Neural progenitor cell (in vitro differentiated cells): Measurements from ENCODE around the gene MAOB. TPM values are rescaled to one million over a fixed set of nuclear protein-coding genes. Genes with fewer than 3 reads are reported as not detected.

Experiments
- DNase-seq: peaks from one replicate; pipeline ENCODE4 v3.0.0-alpha.2; 2016; ENCODE audit warnings: low spot score
- H2AFZ ChIP-seq: fragments of 200-600 bp; sonication (generic); replicated peaks from 2 replicates; pipeline ENCODE4 v1.6.1; 2016; ENCODE audit warnings: antibody characterized with exemption
- H3F3A ChIP-seq: fragments of 200-600 bp; sonication (generic); 2 replicates; pipeline ENCODE4 v1.6.1; 2016; ENCODE audit warnings: antibody characterized with exemption, low read depth
- H3K27ac ChIP-seq: fragments of 200-600 bp; sonication (generic); 2 replicates; pipeline ENCODE4 v1.5.1; 2016; ENCODE audit warnings: mild to moderate bottlenecking
- H3K27me3 ChIP-seq: fragments of 200-600 bp; sonication (generic); 2 replicates; pipeline ENCODE4 v1.6.1; 2016; ENCODE audit warnings: mild to moderate bottlenecking, moderate library complexity
- H3K36me3 ChIP-seq: fragments of 200-600 bp; sonication (generic); 2 replicates; pipeline ENCODE4 v1.5.1; 2016
- H3K4me1 ChIP-seq: fragments of 200-600 bp; sonication (generic); 2 replicates; pipeline ENCODE4 v1.6.1; 2016; ENCODE audit warnings: mixed run types
- H3K4me2 ChIP-seq: fragments of 200-600 bp; sonication (generic); 2 replicates; pipeline ENCODE4 v1.6.1; 2016
- H3K4me3 ChIP-seq: fragments of 200-600 bp; sonication (generic); 2 replicates; pipeline ENCODE4 v1.5.1; 2016
- H3K79me2 ChIP-seq: fragments of 200-600 bp; sonication (generic); 2 replicates; pipeline ENCODE4 v1.6.1; 2016; ENCODE audit warnings: low read depth
- H3K9ac ChIP-seq: fragments of 200-600 bp; sonication (generic); 2 replicates; pipeline ENCODE4 v1.6.1; 2016
- H3K9me3 ChIP-seq: fragments of 200-600 bp; sonication (generic); 2 replicates; pipeline ENCODE4 v1.5.1; 2016; ENCODE audit warnings: low read depth
- H4K20me1 ChIP-seq: fragments of 200-600 bp; sonication (generic); 2 replicates; pipeline ENCODE4 v1.6.1; 2016; ENCODE audit warnings: low read depth
- H3K27ac Mint-ChIP-seq: 3 replicates; pipeline ENCODE4 v1.8.0; 2021; ENCODE audit warnings: mixed read lengths
- H3K27me3 Mint-ChIP-seq: 2 replicates; pipeline ENCODE4 v1.8.0; 2022; ENCODE audit warnings: low read depth, mild to moderate bottlenecking, inconsistent platforms, moderate library complexity, mixed read lengths; ENCODE audit not compliant: insufficient read depth
- H3K36me3 Mint-ChIP-seq: 3 replicates; pipeline ENCODE4 v1.8.0; 2021; ENCODE audit warnings: mixed read lengths
- H3K4me1 Mint-ChIP-seq: 3 replicates; pipeline ENCODE4 v1.8.0; 2021; ENCODE audit warnings: mixed read lengths
- H3K4me3 Mint-ChIP-seq: 3 replicates; pipeline ENCODE4 v1.8.0; 2021; ENCODE audit warnings: mild to moderate bottlenecking, moderate library complexity, mixed read lengths
- H3K9me3 Mint-ChIP-seq: 3 replicates; pipeline ENCODE4 v1.8.0; 2020; ENCODE audit warnings: mixed read lengths
- CTCF ChIP-seq: fragments of 200-600 bp; sonication (generic); IDR thresholded peaks from 2 replicates; pipeline ENCODE4 v1.5.1; 2017; ENCODE audit warnings: antibody characterized with exemption, mild to moderate bottlenecking
- EZH2 ChIP-seq: fragments of 200-600 bp; sonication (generic); IDR thresholded peaks from 2 replicates; pipeline ENCODE4 v1.6.1; 2017; ENCODE audit warnings: antibody characterized with exemption, mild to moderate bottlenecking, moderate library complexity
- EZH2phosphoT487 ChIP-seq: fragments of 200-600 bp; sonication (generic); IDR thresholded peaks from 2 replicates; pipeline ENCODE4 v1.6.1; 2017; ENCODE audit warnings: antibody characterized with exemption
- total RNA-seq: library from RNA; depleted of rRNA; stranded (reverse); fragments of >200 nt; gene quantifications from 2 replicates; pipeline ENCODE4 v1.2.3, GENCODE V29; 2015; ENCODE audit warnings: low replicate concordance

Gene MAOB
- total RNA-seq, 1 donor from 2014 or later, result 1.5 TPM

DNA sequence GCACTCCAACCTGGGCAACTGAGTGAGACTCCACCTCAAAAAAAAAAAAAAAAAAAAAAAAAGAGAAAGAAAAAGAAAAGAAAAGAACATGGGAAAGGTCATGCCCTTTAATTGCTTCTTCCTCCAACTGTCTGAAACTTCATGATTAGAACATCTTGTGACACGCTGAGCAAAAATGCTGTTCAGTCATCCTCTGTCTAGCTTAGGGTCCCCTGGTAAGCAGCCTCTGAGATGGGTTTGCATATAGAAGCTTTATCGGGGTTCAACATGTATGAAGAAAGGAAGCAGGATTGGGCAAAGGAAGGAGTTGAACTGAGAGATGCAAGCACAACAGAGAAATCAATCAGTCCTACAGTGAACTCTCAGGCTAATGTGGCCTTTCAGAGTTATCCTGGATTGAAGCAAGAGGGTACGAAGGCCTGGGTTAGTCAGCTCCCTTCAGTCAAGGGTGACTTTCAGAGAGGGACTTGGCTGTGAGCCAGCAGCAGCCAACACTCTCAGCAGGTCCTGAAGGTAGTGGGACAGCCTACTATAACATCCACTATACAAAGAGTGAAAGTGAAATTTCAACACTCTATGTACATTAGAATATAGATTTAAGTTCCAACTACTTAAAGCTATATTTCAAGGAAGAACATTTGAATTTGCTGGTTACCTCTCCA is 11.4 kb downstream of the MAOB start:
- Mint-ChIP-seq H3K9me3 (no peaks in the 10 kb centered on the region), H3K4me3 (no peak overlapping the region), H3K36me3 (no peaks in the 10 kb centered on the region), H3K27me3 (no peaks in the 10 kb centered on the region), H3K27ac (no peak overlapping the region), H3K4me1 (no peaks in the 10 kb centered on the region)
- Histone ChIP-seq H3K4me2 (no peak overlapping the region), H2AFZ (no peak overlapping the region), H3K9me3 (peaks cover 3% of the 10 kb centered on the region), H3K4me1 (no peaks in the 10 kb centered on the region), H3K4me3 (no peak overlapping the region), H3F3A (no peaks in the 10 kb centered on the region), H4K20me1 (no peaks in the 10 kb centered on the region), H3K36me3 (no peaks in the 10 kb centered on the region), H3K79me2 (no peaks in the 10 kb centered on the region), H3K27me3 (no peaks in the 10 kb centered on the region), H3K9ac (no peak overlapping the region), H3K27ac (no peak overlapping the region)
- TF ChIP-seq EZH2 (no peak), EZH2phosphoT487 (no peak), CTCF (no peak)
- DNase-seq, result no peak

- no peak for DNase-seq
- Histone ChIP-seq H4K20me1 (no peaks in the 10 kb centered on the region), H3K4me2 (no peak overlapping the region), H3K27me3 (no peaks in the 10 kb centered on the region), H3K4me1 (no peaks in the 10 kb centered on the region), H3K36me3 (no peaks in the 10 kb centered on the region), H3K79me2 (no peaks in the 10 kb centered on the region), H3K4me3 (no peak overlapping the region), H3K27ac (no peak overlapping the region), H3F3A (no peaks in the 10 kb centered on the region), H3K9me3 (peaks cover 3% of the 10 kb centered on the region), H3K9ac (no peak overlapping the region), H2AFZ (no peak overlapping the region)
- Mint-ChIP-seq H3K4me1 (no peaks in the 10 kb centered on the region), H3K9me3 (no peaks in the 10 kb centered on the region), H3K27me3 (peaks cover 2% of the 10 kb centered on the region), H3K4me3 (no peak overlapping the region), H3K36me3 (no peaks in the 10 kb centered on the region), H3K27ac (no peak overlapping the region)
- no peak for TF ChIP-seq EZH2
- TF ChIP-seq CTCF, result no peak
- no peak for TF ChIP-seq EZH2phosphoT487
Measured at GRCh38 chrX:43870011-43870410, 12.2 kb downstream of the MAOB start.

DNA sequence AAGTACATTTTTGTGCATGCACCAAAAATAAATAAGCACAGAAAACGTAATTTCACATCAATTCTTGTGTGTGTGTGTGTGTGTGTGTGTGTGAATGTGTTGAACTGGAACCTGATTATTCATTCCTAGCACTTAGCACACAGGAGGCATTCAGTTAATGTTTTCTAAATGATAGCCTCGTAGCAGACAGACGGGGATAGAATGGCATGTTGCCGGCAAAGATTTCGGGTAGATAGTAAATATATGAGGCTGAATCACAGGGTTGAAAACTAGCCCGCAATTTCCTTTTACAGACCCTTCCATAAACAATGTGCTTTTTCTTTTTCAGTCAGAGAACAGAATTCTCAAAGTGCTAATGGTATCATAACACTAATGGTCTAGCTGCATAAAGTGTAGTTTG is 13.5 kb downstream of the MAOB start:
- H3K4me2 ChIP-seq, result no peak overlapping the region
- H3K36me3 Mint-ChIP-seq, result no peaks in the 10 kb centered on the region
- H3K4me1 Mint-ChIP-seq, result no peaks in the 10 kb centered on the region
- H4K20me1 ChIP-seq, result no peaks in the 10 kb centered on the region
- H3K9me3 Mint-ChIP-seq, result no peaks in the 10 kb centered on the region
- DNase-seq, result no peak
- H3K4me3 Mint-ChIP-seq, result no peak overlapping the region
- H3K4me3 ChIP-seq, result no peak overlapping the region
- H3K9ac ChIP-seq, result no peak overlapping the region
- peaks cover 3% of the 10 kb centered on the region for H3K9me3 ChIP-seq
- H3K79me2 ChIP-seq, result no peaks in the 10 kb centered on the region
- no peak overlapping the region for H3K27ac ChIP-seq
- no peaks in the 10 kb centered on the region for H3K36me3 ChIP-seq
- H2AFZ ChIP-seq, result no peak overlapping the region
- no peaks in the 10 kb centered on the region for H3K27me3 ChIP-seq
- H3K4me1 ChIP-seq, result no peaks in the 10 kb centered on the region
- H3K27ac Mint-ChIP-seq, result no peak overlapping the region
- no peaks in the 10 kb centered on the region for H3F3A ChIP-seq
- no peak for TF ChIP-seq CTCF
- TF ChIP-seq EZH2phosphoT487, result no peak
- TF ChIP-seq EZH2, result no peak
- H3K27me3 Mint-ChIP-seq, result peaks cover 2% of the 10 kb centered on the region
